ENCODE data around the gene RAB3IL1. TPM values are rescaled to one million over a fixed set of nuclear protein-coding genes. Genes with fewer than 3 reads are reported as not detected.

RAB3IL1 gene
- total RNA-seq, 2 donors from 2014 or later, result 3.7 to 5.9 TPM

GRCh38 chr11:61921446-61921845 lies 4.1 kb upstream of the RAB3IL1 start:
- no peaks in the 10 kb centered on the region for H3K36me3 ChIP-seq
- DNase-seq, result no peak
- no peak overlapping the region for H3K27ac ChIP-seq
- TF ChIP-seq CTCF (IDR thresholded peaks at IDR 0.05), result no peak
- peaks cover 22% of the 10 kb centered on the region for H3K27me3 ChIP-seq
- no peak overlapping the region for H3K9ac ChIP-seq (ENCODE audit: low read depth in 2 of 2, low read length in 2 of 2)
- H3K4me1 ChIP-seq, result no peaks in the 10 kb centered on the region
- intact Hi-C loops (cut with DNase I), result no loop called here
- no peaks in the 10 kb centered on the region for H3K9me3 ChIP-seq
- H3K4me3 ChIP-seq, result no peak overlapping the region

DNA sequence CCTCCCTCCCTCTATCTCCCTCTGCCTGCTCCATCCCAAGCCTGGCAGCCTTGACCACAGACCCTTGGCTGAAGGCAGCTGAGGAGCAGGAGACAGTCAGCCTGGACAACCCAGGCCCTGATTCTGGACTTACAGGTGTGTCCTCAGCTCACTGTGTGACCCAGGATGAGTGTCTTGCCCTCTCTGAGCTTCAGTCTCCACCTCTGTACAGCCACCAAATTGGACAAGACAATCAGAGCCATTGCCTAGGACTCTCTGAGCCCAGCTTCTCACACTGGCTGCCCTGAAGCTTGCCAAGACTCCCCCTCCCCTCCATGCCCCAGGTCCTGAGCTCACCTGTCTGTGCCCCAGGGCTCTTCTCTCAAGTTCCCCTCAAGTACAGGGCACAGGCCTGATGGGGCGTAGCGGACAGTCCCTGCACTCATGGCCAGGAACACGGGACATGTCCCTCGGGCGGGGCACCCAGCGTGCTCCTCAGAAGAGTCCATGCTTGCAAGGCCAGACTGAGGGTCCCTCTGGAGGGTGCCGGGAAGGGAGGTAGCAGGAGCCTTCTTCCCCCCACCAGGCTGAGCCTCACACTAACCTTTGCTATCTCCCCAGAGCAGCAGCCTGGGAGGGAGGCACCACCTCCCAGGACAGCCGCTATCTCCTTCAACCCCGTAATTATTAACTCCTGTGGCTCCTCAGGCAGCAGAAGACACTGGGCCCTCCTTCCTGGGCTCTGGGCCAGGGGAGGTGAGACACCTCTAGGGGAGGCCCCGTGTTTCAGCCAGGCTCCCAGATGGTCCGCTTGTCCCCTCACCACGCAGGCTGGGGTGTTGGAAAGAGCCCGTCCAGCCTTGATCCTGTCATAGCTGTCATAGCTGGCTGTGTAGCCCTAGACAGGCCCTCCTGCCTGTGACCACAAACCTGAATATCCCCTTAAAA lies 2.6 kb upstream of the RAB3IL1 start:
- Histone ChIP-seq H3K9ac (ENCODE audit: low read depth in 2 of 2, low read length in 2 of 2) (no peak overlapping the region), H3K27me3 (peaks cover 22% of the 10 kb centered on the region), H3K4me3 (no peak overlapping the region), H3K4me1 (no peaks in the 10 kb centered on the region), H3K9me3 (no peaks in the 10 kb centered on the region), H3K36me3 (no peaks in the 10 kb centered on the region), H3K27ac (peak overlapping the region; percentile 6)
- TF ChIP-seq CTCF (IDR thresholded peaks at IDR 0.05), result no peak
- intact Hi-C loops (cut with DNase I), result no loop called here
- no peak for DNase-seq

- Histone ChIP-seq H3K9me3 (no peaks in the 10 kb centered on the region), H3K27me3 (peaks cover 22% of the 10 kb centered on the region)
- DNase-seq, result peak; percentile 29
These were observed 1.8 kb upstream of the RAB3IL1 start for GRCh38 chr11:61918938-61919704.

GRCh38 chr11:61918251-61918937 lies 1.0 kb upstream of the RAB3IL1 start:
- Histone ChIP-seq H3K4me1 (no peaks in the 10 kb centered on the region), H3K27me3 (peaks cover 22% of the 10 kb centered on the region), H3K4me3 (no peak overlapping the region), H3K36me3 (no peaks in the 10 kb centered on the region), H3K9ac (ENCODE audit: low read depth in 2 of 2, low read length in 2 of 2) (peak overlapping the region; percentile 2 to 63), H3K27ac (peak overlapping the region; percentile 6), H3K9me3 (no peaks in the 10 kb centered on the region)
- intact Hi-C loops (cut with DNase I), result no loop called here
- peak; percentile 14 for DNase-seq
- no peak for TF ChIP-seq CTCF (IDR thresholded peaks at IDR 0.05)

More at GRCh38 chr11:61918938-61919704, 1.8 kb upstream of the RAB3IL1 start:
- Histone ChIP-seq H3K4me3 (no peak overlapping the region), H3K4me1 (no peaks in the 10 kb centered on the region), H3K27ac (peak overlapping the region; percentile 6), H3K36me3 (no peaks in the 10 kb centered on the region), H3K9ac (ENCODE audit: low read depth in 2 of 2, low read length in 2 of 2) (no peak overlapping the region)
- no peak for TF ChIP-seq CTCF (IDR thresholded peaks at IDR 0.05)
- intact Hi-C loops (cut with DNase I), result no loop called here

- Histone ChIP-seq H3K9me3 (no peaks in the 10 kb centered on the region), H3K9ac (ENCODE audit: low read depth in 2 of 2, low read length in 2 of 2) (peak overlapping the region in 1 of 2 donors; percentile 43), H3K4me1 (no peaks in the 10 kb centered on the region), H3K27me3 (peaks cover 22% of the 10 kb centered on the region), H3K36me3 (no peaks in the 10 kb centered on the region), H3K4me3 (peak overlapping the region; percentile 40), H3K27ac (peak overlapping the region; percentile 12)
- intact Hi-C loops (cut with DNase I), result no loop called here
- TF ChIP-seq CTCF (IDR thresholded peaks at IDR 0.05), result no peak
- peak; percentile 27 for DNase-seq
These were observed 531 bp downstream of the RAB3IL1 start for GRCh38 chr11:61916737-61917333.
